ENCODE measurements around the gene GPR87.

Gene GPR87

DNA sequence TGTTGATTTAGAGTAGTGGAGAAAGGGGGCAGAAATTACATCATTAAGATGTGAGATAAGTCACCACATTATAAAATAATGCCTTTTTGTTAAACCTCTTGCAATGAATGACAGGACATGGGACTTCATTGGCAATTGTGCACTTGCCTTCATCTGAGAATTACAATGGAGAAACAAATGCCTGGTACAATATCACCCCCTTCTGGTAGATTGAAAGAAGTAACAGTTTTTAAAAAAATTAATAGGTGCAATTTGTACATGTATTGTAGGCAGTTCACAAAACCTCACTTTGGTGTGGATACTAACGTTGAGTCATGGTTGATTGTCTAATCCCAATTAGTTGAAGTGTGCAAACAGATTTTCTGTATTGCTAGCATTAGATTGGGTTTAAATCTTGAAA is 33.7 kb downstream of the GPR87 start:
- Histone ChIP-seq H3K9ac (ENCODE audit: low read depth, low read length) (no peak overlapping the region), H3K9me3 (ENCODE audit: insufficient read depth, low read depth, low read length) (no peaks in the 10 kb centered on the region), H3K27ac (ENCODE audit: low read depth, low read length) (no peak overlapping the region), H3K4me1 (ENCODE audit: insufficient read depth, low read length) (no peaks in the 10 kb centered on the region), H3K4me3 (ENCODE audit: low read length) (no peak overlapping the region), H3K36me3 (ENCODE audit: insufficient read depth, low read length) (peaks cover 5% of the 10 kb centered on the region; the same call in 1 of the 2 replicates), H3K27me3 (ENCODE audit: insufficient read depth, low read length) (no peaks in the 10 kb centered on the region)
- 28% methylated on average over 1 of the region's 1 CpG for WGBS

DNA sequence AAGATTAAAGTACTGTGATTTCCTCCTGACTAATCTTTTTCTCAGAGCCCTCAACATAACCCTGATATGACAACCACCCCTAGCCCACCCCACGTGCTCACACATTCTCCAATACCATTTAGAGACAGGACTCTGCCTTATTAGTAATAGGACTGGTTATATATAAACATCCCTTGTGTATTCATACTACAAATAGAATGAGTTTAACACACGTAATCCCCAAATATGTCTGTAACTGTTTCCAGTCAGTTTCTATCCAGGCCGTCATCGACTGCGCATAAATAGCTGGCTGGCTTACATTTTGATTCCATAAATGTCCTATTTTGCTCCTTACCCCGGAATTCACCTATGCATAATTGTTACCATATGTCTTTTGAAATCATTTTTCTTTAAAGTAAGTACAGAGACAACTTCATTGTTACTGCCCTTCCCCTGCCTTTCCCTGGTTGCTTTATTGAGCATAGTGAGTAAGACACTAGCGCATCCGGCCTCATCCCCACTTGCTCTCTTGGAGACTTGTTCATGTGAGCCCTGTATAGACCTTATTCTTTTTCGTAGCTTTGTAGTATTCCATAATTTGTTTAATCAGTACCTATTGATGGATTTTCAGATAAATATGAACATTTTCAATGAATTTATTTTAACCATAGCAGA is 34.8 kb downstream of the GPR87 start:
- Histone ChIP-seq H3K27me3 (ENCODE audit: insufficient read depth, low read length) (no peaks in the 10 kb centered on the region), H3K36me3 (ENCODE audit: insufficient read depth, low read length) (peaks cover 9% of the 10 kb centered on the region; the same call in 1 of the 2 replicates), H3K9ac (ENCODE audit: low read depth, low read length) (no peak overlapping the region), H3K4me3 (ENCODE audit: low read length) (no peak overlapping the region), H3K9me3 (ENCODE audit: insufficient read depth, low read depth, low read length) (no peaks in the 10 kb centered on the region), H3K4me1 (ENCODE audit: insufficient read depth, low read length) (no peaks in the 10 kb centered on the region), H3K27ac (ENCODE audit: low read depth, low read length) (no peak overlapping the region)
- 99% methylated on average over 8 of the region's 9 CpGs for WGBS

DNA sequence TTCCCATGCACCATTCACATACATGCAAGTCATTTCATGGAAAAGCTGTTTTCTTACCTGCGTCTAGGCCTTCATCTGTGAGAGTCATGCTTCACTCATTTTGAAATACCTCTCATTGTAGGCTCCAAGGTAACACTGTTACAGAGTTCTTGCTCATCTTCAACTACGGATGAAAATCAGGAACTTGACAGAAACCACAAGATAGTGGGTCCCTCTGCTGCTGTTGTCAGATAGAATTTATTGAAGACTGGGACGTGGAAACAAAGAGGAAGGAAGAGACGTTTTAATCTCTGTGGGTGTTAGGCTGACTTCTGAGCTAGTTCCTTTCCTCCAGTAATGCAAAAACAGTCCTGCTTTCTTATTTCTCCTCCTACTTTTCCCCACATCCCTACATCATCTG is 38.4 kb downstream of the GPR87 start, which contains the start of gene P2RY14:
Gene P2RY14 (minus strand): TSS at position 313 of the 400 bp plus-strand sequence. CDS start 64,226 bp downstream, outside the sequence.
- Histone ChIP-seq H3K27ac (ENCODE audit: low read depth, low read length) (no peak within 1 kb of the TSS), H3K4me3 (ENCODE audit: low read length) (no peak within 1 kb of the TSS), H3K27me3 (ENCODE audit: insufficient read depth, low read length) (no peaks in the 10 kb centered on the region), H3K9me3 (ENCODE audit: insufficient read depth, low read depth, low read length) (no peaks in the 10 kb centered on the region), H3K4me1 (ENCODE audit: insufficient read depth, low read length) (no peaks in the 10 kb centered on the region), H3K36me3 (ENCODE audit: insufficient read depth, low read length) (peaks cover 9% of the 10 kb centered on the region; the same call in 1 of the 2 replicates), H3K9ac (ENCODE audit: low read depth, low read length) (no peak within 1 kb of the TSS)
- WGBS: 89% methylated on average over 4 of the region's 4 CpGs

DNA sequence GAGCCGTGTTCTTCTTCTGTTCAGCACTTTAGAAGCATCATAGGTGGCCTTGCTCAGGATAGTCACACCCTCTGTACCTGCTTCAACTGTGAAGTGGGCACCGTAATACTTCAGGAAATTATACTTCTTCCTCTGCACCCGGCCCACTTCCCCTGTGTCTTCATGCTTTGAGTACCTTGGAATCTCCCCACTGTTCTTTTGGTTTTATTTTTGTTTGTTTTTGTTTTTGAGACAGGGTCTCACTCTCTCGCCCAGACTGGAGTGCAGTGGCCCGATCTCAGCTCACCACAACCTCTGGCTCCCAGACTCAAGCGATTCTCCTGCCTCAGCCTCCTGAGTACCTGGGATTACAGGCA is 40.0 kb downstream of the GPR87 start:
- Histone ChIP-seq H3K4me1 (ENCODE audit: insufficient read depth, low read length) (no peaks in the 10 kb centered on the region), H3K27me3 (ENCODE audit: insufficient read depth, low read length) (no peaks in the 10 kb centered on the region), H3K27ac (ENCODE audit: low read depth, low read length) (no peak overlapping the region), H3K9me3 (ENCODE audit: insufficient read depth, low read depth, low read length) (no peaks in the 10 kb centered on the region), H3K9ac (ENCODE audit: low read depth, low read length) (no peak overlapping the region), H3K36me3 (ENCODE audit: insufficient read depth, low read length) (peaks cover 9% of the 10 kb centered on the region; the same call in 1 of the 2 replicates), H3K4me3 (ENCODE audit: low read length) (no peak overlapping the region)
- 94% methylated on average over 6 of the region's 6 CpGs for WGBS

DNA sequence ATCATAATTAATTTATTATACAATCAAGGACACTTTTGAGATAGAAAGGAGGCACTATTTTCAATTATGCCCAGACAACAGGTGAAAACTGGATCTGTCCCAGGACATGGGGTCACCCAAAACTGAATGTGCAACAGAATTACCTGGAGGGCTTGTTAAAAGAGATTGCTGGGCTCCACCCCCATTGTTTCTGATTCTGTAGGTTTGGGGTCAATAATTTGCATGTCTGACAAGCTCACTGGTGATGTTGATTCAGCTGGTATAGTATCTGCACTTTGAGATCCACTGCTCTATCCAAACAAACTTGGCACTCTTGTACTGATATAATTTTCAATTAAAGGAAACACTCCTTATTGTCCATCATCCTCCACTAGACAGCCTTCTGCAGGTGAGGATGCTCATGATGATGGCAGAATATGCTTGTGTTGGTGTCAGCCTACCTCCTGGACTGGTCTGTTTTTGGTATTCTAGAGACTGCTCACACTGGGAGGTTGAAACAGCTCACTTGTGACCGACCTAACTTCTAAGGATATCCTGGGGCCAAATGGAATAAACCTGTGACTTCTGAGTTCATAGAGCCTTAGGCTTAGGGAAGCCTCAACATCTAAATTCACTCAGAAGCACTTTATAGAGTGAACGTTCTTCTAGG is 40.5 kb downstream of the GPR87 start:
- no peak overlapping the region for H3K27ac ChIP-seq (ENCODE audit: low read depth, low read length)
- H3K27me3 ChIP-seq (ENCODE audit: insufficient read depth, low read length): no peaks in the 10 kb centered on the region
- H3K9ac ChIP-seq (ENCODE audit: low read depth, low read length): no peak overlapping the region
- H3K4me3 ChIP-seq (ENCODE audit: low read length): no peak overlapping the region
- no peaks in the 10 kb centered on the region for H3K9me3 ChIP-seq (ENCODE audit: insufficient read depth, low read depth, low read length)
- no peaks in the 10 kb centered on the region for H3K4me1 ChIP-seq (ENCODE audit: insufficient read depth, low read length)
- WGBS: 77% methylated on average over 2 of the region's 2 CpGs
- peaks cover 9% of the 10 kb centered on the region; the same call in 1 of the 2 replicates for H3K36me3 ChIP-seq (ENCODE audit: insufficient read depth, low read length)

DNA sequence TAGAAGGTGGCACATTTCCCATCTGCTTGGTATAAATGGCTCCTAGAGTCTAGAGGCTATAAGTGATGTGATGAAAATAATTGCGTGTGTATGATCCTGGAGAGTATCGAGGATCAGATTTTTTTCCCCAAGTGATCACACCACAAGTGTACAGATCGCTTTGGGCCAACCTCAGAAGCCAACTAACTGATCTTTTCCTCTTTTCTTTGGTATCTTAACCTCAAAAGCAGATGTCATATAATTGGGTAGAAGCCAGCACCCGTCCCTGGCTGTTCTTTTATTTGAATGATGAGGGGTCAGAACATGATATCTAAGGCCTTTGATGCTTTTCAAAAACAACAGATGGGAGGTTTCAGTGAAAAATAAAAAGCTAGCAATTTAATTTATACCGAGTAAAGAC is 41.5 kb downstream of the GPR87 start:
- Histone ChIP-seq H3K27ac (ENCODE audit: low read depth, low read length) (no peak overlapping the region), H3K36me3 (ENCODE audit: insufficient read depth, low read length) (peaks cover 9% of the 10 kb centered on the region; the same call in 1 of the 2 replicates), H3K9me3 (ENCODE audit: insufficient read depth, low read depth, low read length) (no peaks in the 10 kb centered on the region), H3K9ac (ENCODE audit: low read depth, low read length) (no peak overlapping the region), H3K27me3 (ENCODE audit: insufficient read depth, low read length) (no peaks in the 10 kb centered on the region), H3K4me1 (ENCODE audit: insufficient read depth, low read length) (no peaks in the 10 kb centered on the region), H3K4me3 (ENCODE audit: low read length) (no peak overlapping the region)
- 94% methylated on average over 4 of the region's 5 CpGs for WGBS

DNA sequence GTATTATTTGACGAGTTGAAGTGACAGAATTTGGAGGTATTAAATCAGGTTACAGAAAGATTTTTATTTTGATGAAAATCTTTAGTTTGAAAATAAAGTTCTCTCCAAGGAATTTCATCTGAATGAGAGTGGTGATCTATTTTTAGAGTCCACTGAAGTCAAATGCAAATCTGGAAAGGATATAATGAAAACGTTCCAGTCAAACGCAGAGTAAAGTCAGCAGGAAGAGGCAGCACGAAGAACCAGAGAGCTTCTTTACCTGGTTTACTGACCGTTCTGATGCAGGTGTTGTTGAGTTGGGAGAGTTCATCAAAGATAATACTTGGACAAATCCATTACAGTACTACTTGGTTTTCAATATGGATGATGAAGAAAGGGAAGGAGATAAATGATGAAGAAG is 47.0 kb downstream of the GPR87 start:
- Histone ChIP-seq H3K9me3 (ENCODE audit: insufficient read depth, low read depth, low read length) (no peaks in the 10 kb centered on the region), H3K36me3 (ENCODE audit: insufficient read depth, low read length) (no peaks in the 10 kb centered on the region), H3K4me3 (ENCODE audit: low read length) (no peak overlapping the region), H3K9ac (ENCODE audit: low read depth, low read length) (no peak overlapping the region), H3K4me1 (ENCODE audit: insufficient read depth, low read length) (peaks cover 14% of the 10 kb centered on the region; the same call in 1 of the 2 replicates), H3K27me3 (ENCODE audit: insufficient read depth, low read length) (no peaks in the 10 kb centered on the region), H3K27ac (ENCODE audit: low read depth, low read length) (no peak overlapping the region)
- 88% methylated on average over 5 of the region's 5 CpGs for WGBS

DNA sequence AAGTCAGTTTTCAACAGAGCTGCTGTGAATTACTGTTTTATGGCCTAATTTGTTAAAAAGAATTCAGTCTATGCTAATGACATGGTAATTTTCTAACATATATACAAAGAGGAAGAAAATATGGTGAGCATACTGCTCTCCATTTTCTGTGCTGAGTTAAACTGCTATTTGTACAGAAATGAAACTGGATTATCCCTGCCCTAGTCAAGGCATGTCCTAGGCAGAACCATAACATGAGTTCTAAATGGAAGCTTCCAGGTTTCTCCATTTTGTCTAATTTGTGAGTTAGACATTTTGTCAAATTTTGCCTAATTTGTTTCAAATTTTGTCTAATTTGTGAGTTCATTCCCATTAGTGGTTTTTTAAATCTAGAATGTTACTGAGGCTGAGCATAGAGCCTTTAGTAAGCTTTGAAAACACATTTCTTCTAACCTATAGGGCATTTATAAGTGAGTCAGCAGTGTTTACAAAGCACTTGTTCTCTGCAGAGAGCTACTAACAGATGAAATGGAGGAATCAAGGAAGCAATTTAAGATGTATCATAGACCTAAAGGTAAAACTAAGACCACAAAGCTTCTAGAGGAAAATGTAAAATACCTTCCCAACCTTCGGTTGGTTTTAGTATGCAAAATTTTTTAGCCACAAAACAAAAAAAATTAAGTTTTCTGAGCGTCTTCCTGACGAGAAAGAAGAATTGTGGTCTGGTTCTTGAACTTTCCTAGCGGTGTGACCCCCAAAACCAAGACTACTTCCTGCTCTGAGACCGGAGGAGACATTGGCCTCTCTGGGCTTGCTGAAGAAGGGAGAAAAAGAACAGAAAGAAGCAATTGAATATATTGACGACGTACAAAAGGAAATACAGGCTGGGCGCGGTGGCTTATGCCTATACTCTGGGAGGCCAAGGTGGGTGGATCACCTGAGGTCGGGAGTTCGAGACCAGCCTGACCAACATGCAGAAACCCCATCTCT is 48.1 kb downstream of the GPR87 start:
- Histone ChIP-seq H3K27ac (ENCODE audit: low read depth, low read length) (no peak overlapping the region), H3K4me1 (ENCODE audit: insufficient read depth, low read length) (peaks cover 14% of the 10 kb centered on the region; the same call in 1 of the 2 replicates), H3K9me3 (ENCODE audit: insufficient read depth, low read depth, low read length) (no peaks in the 10 kb centered on the region), H3K9ac (ENCODE audit: low read depth, low read length) (no peak overlapping the region), H3K36me3 (ENCODE audit: insufficient read depth, low read length) (no peaks in the 10 kb centered on the region), H3K4me3 (ENCODE audit: low read length) (no peak overlapping the region), H3K27me3 (ENCODE audit: insufficient read depth, low read length) (no peaks in the 10 kb centered on the region)
- WGBS: 96% methylated on average over 11 of the region's 11 CpGs

DNA sequence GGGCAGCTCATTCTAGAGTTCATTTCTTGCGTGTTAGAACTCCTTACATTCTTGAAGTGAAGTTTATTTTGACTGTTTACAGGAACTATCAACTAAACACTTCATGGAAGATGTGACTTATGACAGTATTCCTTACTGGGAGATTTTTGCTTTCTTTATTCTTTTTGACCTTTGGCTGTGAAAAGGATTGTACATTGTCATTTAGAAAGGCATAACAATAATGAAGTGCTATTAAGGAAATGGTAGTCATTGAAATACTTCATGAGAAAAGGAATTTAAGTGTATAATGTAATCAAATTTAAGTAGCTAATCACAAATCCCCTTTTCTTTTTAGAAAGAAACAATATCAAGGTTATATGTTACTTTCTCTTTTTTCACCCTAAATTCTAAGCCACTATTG is 49.6 kb downstream of the GPR87 start:
- Histone ChIP-seq H3K4me3 (ENCODE audit: low read length) (no peak overlapping the region), H3K9ac (ENCODE audit: low read depth, low read length) (no peak overlapping the region), H3K4me1 (ENCODE audit: insufficient read depth, low read length) (peaks cover 14% of the 10 kb centered on the region; the same call in 1 of the 2 replicates), H3K9me3 (ENCODE audit: insufficient read depth, low read depth, low read length) (no peaks in the 10 kb centered on the region), H3K27ac (ENCODE audit: low read depth, low read length) (no peak overlapping the region), H3K27me3 (ENCODE audit: insufficient read depth, low read length) (no peaks in the 10 kb centered on the region), H3K36me3 (ENCODE audit: insufficient read depth, low read length) (no peaks in the 10 kb centered on the region)
- no CpG with 5 or more reads among the region's 1 CpG for WGBS

DNA sequence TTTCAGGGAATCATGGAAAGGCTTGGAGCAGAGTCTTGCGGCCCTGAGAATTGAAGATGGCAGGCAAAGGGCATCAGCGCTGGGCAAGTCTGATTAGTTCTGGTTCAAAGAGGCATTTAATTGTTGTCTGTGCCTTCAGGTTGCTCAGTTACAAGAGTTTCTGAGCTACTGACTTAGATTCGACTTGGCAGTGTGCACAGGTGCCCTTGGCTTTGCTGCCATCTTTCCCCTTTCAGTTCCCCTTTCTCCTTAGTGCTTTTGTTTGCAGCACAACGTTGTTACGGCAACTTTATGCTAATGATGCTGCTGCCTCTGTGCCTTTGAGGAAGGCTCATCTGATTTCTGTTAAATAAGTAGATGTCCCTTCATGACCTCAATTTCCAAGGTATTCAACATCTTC is 50.8 kb downstream of the GPR87 start:
- Histone ChIP-seq H3K4me1 (ENCODE audit: insufficient read depth, low read length) (peaks cover 14% of the 10 kb centered on the region; the same call in 1 of the 2 replicates), H3K36me3 (ENCODE audit: insufficient read depth, low read length) (peaks cover under 1% of the 10 kb centered on the region; the same call in 1 of the 2 replicates), H3K9me3 (ENCODE audit: insufficient read depth, low read depth, low read length) (no peaks in the 10 kb centered on the region), H3K4me3 (ENCODE audit: low read length) (no peak overlapping the region), H3K27me3 (ENCODE audit: insufficient read depth, low read length) (no peaks in the 10 kb centered on the region), H3K27ac (ENCODE audit: low read depth, low read length) (no peak overlapping the region), H3K9ac (ENCODE audit: low read depth, low read length) (no peak overlapping the region)
- WGBS: 71% methylated on average over 5 of the region's 5 CpGs

DNA sequence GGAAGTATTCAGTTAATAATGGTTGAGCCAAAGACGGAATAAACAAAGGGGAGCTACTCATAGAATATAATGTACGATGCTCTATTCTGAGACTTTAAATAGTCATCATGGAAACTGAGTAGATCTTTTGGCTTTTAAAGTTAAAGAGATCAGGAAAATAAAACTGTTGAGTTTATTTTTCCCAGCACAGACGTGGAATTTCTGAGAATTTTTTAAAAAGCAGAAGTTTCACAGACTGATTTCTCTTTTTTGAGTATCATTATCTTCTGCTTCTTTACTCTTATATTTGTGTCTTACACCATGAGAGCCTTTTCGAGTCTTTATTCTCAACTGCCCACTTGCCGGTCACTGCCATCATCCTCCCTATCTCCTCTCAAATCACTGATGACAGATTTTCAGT is 51.5 kb downstream of the GPR87 start:
- Histone ChIP-seq H3K9me3 (ENCODE audit: insufficient read depth, low read depth, low read length) (no peaks in the 10 kb centered on the region), H3K36me3 (ENCODE audit: insufficient read depth, low read length) (peaks cover 3% of the 10 kb centered on the region; the same call in 1 of the 2 replicates), H3K27ac (ENCODE audit: low read depth, low read length) (no peak overlapping the region), H3K4me1 (ENCODE audit: insufficient read depth, low read length) (peaks cover 14% of the 10 kb centered on the region; the same call in 1 of the 2 replicates), H3K4me3 (ENCODE audit: low read length) (no peak overlapping the region), H3K27me3 (ENCODE audit: insufficient read depth, low read length) (no peaks in the 10 kb centered on the region), H3K9ac (ENCODE audit: low read depth, low read length) (no peak overlapping the region)
- 91% methylated on average over 5 of the region's 5 CpGs for WGBS

All from HUES64 (cell line).